GM10248 (cell line): ENCODE measurements around the gene MRRF.

Experiments used
- CTCF ChIA-PET: fragments of 300-600 bp; sonication (Branson Sonifier 250); formaldehyde crosslinking; extraction: SDS; loops from one replicate; lab custom pipeline; 2021; ENCODE audit warnings: antibody characterized with exemption; lab: Yijun Ruan, JAX
- POLR2A ChIA-PET: fragments of 350-650 bp; sonication (Branson Sonifier 250); formaldehyde crosslinking; extraction: SDS; loops from one replicate; lab custom pipeline; 2020; ENCODE audit warnings: antibody characterized with exemption; lab: Yijun Ruan, JAX
- DNase-seq: peaks from one replicate; pipeline ENCODE4 v3.0.0; 2012; ENCODE audit errors: extremely low spot score
- TF ChIP-seq, protein P1 (sequence below): IDR thresholded peaks from 2 replicates; pipeline ENCODE4 v1.5.1; 2012; ENCODE audit warnings: mild to moderate bottlenecking, low read depth; ENCODE audit errors: extremely low read depth, missing control alignments, control extremely low read depth

MRRF gene

DNA sequence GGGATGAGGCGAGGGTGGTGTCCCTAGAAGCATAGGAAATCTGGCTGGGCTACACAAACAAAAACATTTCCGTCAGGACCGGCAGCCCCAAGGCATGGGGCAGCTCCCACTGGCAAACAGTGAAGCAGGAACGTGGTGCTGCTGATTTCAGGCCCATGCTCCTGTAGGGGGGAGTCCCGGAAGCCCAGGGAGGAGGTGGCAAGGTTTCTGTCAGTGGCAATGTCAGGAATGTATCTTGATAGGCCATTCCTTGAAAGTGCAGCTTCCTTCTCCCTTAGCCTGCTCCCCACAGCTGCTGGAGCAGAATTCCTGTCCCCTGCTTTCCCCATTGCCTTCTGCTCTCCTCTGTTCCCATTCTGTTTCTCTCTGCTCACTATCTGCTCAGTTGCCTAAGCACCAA is 42.4 kb downstream of the MRRF start:
- ChIA-PET CTCF (interaction anchor here (1.4 kb wide), 1 partner anchor 10 kb away, joined by 3 read pairs; no protein-coding TSS in a partner anchor), POLR2A (no interaction called here)
- TF ChIP-seq, protein P1, sequence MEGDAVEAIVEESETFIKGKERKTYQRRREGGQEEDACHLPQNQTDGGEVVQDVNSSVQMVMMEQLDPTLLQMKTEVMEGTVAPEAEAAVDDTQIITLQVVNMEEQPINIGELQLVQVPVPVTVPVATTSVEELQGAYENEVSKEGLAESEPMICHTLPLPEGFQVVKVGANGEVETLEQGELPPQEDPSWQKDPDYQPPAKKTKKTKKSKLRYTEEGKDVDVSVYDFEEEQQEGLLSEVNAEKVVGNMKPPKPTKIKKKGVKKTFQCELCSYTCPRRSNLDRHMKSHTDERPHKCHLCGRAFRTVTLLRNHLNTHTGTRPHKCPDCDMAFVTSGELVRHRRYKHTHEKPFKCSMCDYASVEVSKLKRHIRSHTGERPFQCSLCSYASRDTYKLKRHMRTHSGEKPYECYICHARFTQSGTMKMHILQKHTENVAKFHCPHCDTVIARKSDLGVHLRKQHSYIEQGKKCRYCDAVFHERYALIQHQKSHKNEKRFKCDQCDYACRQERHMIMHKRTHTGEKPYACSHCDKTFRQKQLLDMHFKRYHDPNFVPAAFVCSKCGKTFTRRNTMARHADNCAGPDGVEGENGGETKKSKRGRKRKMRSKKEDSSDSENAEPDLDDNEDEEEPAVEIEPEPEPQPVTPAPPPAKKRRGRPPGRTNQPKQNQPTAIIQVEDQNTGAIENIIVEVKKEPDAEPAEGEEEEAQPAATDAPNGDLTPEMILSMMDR: no peak
- no peak for DNase-seq

DNA sequence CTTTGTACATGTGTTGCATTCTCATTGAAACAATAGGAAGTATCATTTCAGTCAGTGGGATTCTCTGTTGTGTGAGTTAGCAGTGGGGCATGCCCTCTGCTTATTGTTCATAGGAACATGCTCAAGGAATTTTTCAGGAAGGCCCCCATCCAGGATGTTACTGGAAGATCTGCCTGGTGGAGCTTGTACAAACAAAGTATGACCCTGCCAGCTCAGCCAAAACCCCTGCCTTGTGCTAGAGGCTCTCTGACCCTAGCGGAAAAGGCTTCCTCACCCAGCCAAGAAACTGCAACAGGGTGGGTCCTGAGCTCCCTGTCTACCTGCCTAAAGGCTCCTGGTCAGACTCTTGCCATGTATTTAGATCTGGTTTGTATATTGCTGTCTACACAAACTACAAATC is 43.2 kb downstream of the MRRF start:
- POLR2A ChIA-PET: no interaction called here
- TF ChIP-seq, protein P1: no peak
- CTCF ChIA-PET: interaction anchor here (1.4 kb wide), 1 partner anchor 9 kb away, joined by 3 read pairs; no protein-coding TSS in a partner anchor
- no peak for DNase-seq

DNA sequence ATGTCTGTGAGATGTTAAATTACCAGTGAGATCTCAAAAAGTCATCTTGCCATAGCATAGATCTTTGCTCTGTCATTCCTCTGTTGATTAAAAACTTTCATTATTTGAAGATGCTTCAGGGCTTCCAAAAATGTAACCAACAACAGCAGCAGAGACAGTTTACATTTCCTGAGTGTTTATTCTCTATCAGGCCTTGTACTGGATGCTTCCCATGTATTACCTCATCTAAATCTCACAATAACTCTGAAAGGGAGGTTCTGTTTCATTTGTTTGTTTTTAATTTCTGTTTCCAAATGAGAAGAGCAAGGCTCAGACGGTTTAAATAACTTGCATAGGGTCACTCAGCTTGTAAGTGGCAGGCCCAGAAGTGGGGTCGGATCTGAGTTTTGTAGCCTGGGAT is 45.2 kb downstream of the MRRF start:
- ChIA-PET POLR2A (no interaction called here), CTCF (no interaction called here)
- no peak for DNase-seq
- TF ChIP-seq, protein P1: no peak

DNA sequence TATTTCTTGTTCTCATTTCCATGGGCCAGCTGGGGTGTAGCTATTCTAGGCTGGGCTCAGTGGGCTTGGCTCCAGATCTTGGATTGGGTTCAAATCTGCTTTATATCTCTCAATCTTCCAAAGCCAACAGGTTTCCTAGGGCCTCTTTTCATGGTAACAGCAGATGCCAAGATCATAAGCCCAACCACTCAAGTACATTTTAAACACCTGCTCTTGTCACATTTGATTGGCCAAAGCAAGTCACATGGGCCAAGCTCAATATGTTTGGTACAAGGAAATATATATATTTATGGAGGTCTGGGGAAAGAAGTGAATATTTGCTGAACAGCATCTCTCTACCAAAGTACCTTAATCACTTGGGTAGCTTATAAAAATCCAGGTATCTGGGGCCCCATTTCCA is 49.5 kb downstream of the MRRF start:
- DNase-seq: no peak
- POLR2A ChIA-PET: no interaction called here
- CTCF ChIA-PET: interaction anchor here (1.0 to 1.3 kb wide), 3 partner anchors 8 to 24 kb away, joined by 3 to 4 read pairs (median 3); no protein-coding TSS in a partner anchor
- TF ChIP-seq, protein P1: no peak

DNA sequence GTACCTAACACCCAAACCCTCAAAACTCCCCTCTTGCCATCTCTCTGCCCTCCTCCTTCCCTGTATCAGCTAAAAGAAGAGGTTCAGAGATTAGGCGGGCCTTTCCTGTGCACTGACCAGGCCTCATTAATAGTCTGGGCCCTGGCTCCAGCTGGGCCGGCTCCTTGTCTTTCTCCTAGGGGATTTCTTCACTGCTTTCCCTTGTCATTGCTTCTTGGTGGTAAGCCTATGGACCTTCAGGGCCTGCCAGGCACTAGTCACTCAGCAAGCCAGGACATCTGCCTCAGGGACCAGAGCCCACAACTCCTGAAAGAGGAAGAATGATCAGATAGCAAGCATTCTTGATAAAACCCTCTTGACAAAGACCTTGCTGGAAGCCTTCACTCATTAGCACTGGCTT is 50.9 kb downstream of the MRRF start:
- no peak for DNase-seq
- CTCF ChIA-PET: no interaction called here
- TF ChIP-seq, protein P1: no peak
- POLR2A ChIA-PET: no interaction called here

DNA sequence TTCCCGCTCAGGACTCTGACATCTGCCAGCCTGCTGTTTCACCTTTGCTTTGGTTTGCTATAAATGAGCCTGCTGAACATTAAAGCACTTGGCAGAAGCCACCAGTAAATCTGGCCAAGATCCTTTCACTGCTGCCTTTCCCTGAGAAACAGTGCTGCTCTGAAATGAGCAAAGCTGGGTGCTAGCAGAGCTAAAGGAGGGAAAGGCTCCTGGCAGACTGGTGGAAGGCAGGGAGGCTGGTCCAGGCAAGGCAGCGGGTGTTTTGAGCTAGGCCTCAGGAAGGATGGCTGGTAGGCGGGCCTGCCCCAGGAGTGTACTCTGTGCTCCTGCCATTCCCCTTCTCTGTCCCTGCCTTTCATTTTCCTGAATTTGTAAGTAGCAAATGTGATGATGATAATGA is 53.6 kb downstream of the MRRF start:
- TF ChIP-seq, protein P1: no peak
- ChIA-PET CTCF (interaction anchor here (1.3 kb wide), 1 partner anchor 12 kb away, joined by 3 read pairs; no protein-coding TSS in a partner anchor), POLR2A (no interaction called here)
- no peak for DNase-seq
